GM19395 (cell line): ENCODE data around the gene RNF14.
"Not testable (repeated sequence)": the region's sequence is repeated elsewhere in the genome, so short reads cannot be mapped to it uniquely, and the experiment has no call there.

ENCODE experiments used
- ATAC-seq: cut with Tn5 transposase; IDR thresholded peaks from one replicate; pipeline ENCODE4 v1.9.1; 2021; ENCODE audit warnings: mild to moderate bottlenecking, moderate library complexity; ENCODE audit not compliant: unreplicated experiment

RNF14 gene, protein sequence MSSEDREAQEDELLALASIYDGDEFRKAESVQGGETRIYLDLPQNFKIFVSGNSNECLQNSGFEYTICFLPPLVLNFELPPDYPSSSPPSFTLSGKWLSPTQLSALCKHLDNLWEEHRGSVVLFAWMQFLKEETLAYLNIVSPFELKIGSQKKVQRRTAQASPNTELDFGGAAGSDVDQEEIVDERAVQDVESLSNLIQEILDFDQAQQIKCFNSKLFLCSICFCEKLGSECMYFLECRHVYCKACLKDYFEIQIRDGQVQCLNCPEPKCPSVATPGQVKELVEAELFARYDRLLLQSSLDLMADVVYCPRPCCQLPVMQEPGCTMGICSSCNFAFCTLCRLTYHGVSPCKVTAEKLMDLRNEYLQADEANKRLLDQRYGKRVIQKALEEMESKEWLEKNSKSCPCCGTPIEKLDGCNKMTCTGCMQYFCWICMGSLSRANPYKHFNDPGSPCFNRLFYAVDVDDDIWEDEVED

DNA sequence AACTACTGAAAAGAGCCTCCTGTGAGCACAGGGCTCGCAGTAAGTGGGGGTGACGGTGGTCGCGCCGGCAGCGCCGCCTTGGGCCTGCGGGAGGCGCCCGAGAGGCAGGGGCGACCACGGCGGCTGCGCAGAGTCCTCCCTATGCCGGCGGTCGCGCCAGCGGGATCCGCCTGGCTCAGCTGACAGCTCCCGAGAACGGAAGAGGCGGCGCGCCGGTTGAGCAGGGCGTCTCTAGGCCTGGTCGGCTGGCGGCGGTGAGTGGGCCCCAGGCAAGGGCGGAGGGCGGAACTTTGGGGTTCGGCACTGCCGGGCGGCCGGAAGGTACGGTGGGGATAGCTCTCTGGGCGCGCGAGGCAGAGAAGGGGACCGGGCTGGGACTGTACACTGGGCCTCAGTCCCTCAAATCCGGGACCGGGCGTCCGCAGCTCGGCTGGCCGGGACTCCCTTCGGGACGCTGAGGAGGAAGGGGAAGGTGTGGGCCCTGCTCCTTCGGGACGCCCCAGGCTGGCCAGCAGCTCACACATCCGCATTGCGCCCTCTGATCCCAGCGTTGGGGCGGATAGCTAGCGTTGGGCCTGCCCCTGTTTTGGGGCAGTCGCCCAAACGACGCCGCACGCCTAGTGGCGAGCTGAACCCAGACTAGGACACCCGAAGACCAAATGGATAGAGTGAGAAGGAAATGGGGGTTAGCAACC lies at the start of gene RNF14:
TSS of gene RNF14 (plus strand) at position 192 of the 695 bp plus-strand sequence. CDS start 4,484 bp downstream, outside the sequence.
- peak; percentile 90 for ATAC-seq

DNA sequence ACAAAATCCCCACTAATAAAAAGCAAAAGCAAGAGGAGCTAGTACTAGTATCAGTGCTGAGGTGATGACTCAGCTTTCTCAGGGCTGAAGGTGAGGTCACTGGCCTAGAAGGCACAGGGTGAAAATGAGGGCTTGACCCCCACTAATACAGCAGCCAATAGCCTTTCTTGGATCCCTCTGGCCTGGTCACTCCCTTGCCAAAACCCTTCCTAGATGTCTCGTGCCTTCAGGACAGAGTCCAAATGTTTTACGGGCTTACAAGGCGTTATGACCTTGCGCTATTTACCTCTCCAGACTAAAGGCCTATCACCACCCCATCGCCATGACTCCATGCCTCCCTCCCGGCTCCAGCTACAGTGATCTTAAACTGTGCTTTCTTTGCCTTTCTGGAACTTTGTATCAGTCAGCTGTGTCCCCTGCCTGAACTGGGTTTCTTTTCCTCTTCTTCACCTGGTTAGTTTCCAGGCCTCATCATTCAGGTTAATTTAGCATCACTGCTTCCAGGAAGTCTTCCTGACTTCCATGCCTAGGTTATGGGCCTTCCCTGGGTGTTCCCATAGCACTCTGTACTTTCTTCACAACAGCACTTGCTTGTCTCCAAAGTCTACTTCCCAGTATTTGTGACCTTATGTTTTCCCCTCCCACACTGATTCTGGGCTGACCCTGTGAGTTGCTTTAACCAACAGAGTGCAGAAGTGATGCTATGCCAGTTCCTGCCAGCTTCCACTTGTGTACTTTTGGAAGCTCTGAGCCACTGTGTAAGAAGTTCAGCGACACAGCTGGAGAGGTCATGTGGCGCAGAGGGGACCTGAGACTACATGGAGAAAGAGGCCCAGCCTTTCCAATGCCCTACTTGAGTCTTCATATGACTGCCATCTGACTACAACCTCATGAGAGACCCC lies 49.4 kb upstream of the RNF14 start:
- ATAC-seq = no peak

DNA sequence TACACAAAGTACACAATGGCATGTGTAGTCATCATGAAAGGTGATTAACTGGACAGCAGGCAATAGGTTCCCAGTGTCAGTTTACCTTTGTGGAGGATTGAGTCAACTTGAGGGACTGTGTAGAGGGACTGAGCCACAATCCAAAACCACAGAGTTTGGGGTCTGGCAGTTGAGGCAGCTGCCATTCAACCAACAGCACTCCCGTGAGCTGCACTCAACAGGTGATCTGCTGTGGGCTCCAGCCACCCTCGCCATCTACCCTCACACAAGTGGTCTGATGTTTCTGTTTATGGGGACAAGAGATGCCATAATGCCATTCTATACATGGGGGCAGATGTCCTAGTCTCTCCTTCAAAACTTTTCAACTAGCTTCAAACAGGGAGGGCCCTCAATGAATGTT lies 48.1 kb upstream of the RNF14 start:
- no peak for ATAC-seq

DNA sequence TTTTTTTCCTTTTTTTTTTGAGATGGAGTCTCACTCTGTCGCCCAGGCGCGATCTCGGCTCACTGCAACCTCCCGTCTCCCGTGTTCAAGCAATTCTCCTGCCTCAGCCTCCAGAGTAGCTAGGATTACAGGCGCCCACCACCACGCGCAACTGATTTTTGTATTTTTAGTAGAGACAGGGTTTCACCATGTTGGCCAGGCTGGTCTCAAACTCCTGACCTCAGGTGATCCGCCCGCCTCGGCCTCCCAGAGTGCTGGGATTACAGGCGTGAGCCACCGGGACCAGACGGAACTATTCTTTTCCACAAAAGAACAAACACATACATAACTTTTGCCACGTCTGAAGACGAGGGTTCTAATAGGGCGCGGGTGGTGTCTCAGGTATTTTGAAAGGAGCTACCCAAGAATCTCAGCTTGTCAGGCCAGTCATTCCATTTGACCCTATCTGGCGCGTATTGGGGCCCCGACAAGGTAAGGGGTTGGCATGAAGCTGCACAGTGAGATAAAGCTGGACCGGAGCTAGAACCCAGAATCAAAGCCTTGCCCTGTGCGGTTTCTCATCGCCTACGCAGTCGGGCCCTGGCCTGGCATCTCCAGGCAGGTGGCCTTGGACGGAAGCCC lies 46.0 kb upstream of the RNF14 start:
- ATAC-seq = not testable (repeated sequence)

DNA sequence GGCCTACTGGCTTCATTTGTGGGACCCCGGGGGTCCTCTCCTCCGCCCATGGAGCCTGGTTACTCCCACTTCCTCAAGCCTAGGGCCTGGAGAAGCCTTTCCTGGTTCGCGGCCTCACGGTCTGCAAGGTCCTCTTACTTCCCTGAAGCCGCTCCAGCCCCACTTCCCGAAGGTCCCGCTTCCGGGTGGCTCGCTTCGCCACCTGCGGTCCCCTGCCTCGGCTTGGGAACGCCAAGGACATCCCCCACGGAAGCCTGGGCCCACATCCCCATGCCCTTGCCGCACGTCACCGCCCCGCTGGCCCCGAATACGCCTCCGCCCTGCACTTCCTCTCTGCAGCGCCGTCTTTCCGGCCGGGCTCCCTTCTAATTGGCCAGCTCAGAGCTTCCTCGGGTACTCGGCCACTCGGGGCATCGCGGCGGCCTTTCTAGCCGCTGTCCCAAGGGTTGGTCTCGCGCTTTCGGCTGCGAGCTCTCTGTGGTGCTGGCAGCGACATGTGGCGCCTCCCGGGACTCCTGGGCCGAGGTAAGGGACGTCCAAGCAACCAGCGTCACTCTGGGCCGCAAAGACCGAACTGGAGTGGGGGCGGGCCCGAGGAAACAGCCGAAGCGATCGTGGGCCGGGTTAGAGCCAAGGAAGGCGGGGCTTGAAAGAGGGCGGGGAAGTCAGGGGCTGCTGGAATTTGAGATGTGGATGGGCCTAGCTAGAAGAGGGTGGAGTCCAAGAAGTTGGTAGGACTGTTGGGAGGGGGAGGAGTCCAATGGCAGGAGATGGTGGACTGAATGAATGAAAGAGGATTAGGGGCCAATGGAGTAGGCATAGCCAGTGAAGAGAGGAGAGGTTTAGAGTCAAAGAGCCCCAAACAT lies 45.2 kb upstream of the RNF14 start, which contains the start of gene DELE1:
TSS of gene DELE1 (plus strand) at position 424 of the 866 bp plus-strand sequence. CDS start at position 495, 71 bp downstream.
- peak; percentile 98 for ATAC-seq

DNA sequence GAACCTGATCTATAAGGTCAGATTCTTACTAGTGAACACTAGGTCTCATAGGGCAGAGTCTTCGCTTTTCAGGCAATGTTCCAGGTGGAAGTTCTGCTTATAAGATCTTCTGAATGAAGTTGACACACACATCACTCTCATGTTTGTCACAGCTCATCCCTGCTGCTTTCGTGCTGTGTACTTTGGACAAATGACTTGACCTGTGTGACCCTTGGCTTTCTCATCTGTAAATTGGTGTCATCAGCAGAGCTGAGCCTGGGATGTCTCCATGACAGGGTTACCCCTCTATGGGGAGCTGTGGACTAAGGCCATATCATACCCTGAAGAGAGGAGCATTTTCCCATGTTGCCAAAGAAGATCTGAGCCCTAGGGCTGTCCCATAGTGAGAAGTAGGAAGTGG lies 42.5 kb upstream of the RNF14 start:
- ATAC-seq = no peak

DNA sequence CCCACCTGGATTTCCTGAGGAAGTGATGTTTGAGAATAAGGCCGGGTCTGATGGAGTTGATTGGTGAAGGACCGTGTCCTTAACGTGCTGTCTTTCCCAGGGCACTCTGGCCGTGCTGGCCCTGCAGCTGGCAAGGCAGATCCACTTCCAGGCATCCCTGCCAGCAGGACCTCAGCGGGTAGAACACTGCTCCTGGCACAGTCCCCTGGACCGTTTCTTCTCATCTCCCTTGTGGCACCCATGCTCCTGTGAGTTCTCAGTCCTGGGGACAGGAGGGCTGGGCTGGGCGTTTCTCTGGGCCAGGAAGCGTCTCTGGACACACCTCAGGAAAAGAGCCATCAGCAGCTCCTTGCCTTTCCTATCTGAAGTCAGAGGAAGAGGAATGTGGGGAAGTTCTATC lies 40.9 kb upstream of the RNF14 start:
- no peak for ATAC-seq

DNA sequence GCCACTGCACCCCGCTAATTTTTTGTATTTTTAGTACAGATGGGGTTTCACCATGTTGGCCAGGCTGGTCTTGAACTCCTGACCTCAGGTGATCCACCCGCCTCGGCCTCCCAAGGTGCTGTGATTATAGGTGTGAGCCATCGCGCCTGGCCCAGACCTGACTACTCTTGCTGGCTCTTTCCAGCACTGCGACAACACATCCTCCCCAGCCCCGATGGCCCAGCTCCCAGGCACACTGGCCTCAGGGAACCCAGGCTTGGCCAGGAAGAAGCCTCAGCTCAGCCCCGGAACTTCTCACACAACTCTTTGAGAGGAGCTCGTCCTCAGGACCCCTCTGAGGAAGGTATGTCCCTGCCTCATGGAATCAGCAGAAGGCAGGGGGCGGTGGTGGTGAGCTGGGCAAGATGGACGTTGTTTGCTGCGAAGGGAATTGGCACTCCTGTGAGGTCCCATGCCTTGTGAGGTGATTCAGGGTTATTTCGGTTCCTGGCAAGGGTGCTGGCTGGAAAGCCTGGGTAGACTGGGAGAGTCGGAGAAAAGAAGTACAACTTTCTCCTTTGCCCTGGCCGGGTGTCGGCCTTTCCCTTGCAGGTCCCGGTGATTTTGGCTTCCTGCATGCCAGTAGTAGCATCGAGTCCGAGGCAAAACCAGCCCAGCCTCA lies 39.4 kb upstream of the RNF14 start:
- ATAC-seq = no peak

DNA sequence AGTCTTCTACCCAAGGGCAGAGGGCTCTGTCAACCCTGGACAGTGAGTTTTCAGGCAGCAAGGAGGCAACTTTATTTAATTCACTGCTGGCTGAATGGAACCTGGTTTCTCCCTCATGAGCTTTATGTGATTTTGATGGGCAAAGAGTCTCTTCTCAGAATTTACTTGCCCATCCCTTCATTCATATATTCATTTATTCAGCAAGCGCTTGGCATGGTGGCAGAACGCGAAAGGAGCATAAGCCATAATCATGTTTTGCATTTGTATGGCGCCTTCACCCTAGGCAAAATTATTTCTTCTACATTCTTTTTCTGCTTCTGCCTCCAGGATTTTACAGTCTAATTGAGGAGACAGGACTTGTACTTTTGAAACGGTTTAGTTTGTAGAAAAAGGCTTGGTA lies 37.2 kb upstream of the RNF14 start:
- no peak for ATAC-seq

DNA sequence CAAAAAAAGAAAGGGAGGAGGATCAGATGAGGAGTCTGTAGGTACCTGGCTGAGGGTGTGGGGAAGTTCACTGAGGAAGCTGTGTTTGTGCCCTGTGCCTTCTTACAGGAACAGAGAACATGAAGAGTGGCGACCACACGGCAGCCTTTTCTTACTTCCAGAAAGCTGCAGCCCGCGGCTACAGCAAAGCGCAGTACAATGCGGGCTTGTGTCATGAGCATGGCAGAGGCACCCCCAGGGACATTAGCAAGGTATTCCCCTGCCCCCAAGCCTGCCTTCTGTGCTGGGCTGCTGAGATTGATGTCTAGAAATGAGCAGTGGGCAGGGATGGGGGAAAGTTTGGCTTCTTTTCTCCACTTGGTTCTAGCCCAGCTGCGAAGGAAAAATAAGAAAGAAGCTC lies 35.8 kb upstream of the RNF14 start:
- no peak for ATAC-seq

DNA sequence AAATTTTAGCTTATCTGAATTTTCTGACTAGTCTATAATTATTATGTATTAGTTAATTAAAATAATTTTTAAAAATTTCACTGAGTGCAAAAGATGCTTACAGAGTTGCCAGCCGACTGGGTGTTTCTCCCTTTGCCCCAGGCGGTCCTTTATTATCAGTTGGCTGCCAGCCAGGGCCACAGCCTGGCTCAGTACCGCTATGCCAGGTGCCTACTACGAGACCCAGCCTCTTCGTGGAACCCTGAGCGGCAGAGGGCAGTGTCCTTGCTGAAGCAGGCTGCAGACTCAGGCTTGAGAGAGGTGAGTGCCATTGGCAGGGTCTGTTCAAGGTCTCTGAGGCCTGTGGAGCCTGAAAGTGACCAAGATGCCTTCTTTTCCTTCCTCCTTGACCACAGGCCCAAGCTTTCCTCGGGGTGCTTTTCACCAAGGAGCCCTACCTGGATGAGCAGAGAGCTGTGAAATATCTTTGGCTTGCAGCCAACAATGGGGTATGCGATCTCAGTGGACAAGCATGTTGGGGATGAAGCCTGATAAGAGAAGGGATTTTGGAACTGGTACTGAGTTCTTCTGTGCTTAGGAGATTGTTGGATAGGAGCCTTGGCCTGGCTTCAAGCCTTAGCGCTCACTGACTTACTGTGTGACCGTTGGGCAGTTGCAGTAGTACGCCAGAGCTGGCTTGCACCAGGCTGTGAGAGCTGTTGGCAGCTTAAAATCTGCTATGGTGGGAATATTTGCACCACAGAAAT lies 34.6 kb upstream of the RNF14 start:
- ATAC-seq = no peak

DNA sequence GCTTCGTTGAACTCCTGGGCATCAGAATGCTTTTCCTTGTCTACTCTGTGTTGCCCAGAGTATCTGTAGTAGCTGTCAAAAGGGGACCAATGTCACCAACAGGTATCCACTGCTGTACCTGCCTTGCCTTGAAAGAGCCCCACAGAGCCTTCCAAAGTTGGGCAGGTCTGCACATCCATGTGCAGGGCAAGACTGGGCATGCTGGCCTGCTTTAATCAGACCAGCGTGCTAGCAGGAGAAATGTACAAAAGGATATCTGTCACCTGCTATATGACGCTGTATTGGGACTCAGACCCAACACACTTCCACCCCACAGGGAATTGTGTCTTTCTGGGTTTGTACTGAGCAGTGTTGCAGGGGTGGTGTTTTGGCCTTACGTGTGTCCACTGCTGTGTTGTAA lies 33.4 kb upstream of the RNF14 start:
- ATAC-seq = no peak

DNA sequence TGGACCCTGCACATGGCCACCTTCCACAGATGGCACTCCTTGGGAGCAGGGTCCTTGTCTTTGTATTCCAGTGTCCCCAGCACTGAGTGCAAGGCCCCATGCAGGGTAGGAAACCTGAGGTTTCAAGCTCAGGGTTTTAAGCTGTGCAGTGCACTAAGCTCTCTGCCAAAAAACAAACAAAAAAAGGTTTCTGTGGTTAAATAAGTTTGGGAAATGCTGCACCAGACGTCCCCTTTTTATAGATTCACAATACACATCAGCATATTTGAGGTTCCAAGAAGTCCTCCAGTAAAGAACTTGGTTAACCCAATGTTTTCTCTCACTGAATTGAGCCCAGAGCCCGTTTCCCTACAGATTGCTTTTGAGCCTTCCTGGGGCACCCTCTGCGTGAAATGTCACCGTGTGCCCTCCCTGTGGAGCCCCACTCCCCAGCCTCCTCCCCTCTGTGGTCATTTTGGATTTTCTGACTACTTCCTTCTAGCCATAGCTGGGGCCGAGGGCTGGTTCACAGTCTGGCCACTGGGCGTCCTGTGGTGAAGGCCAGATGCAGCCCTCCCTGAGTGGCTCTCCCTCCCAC lies 28.1 kb upstream of the RNF14 start:
- ATAC-seq = no peak

DNA sequence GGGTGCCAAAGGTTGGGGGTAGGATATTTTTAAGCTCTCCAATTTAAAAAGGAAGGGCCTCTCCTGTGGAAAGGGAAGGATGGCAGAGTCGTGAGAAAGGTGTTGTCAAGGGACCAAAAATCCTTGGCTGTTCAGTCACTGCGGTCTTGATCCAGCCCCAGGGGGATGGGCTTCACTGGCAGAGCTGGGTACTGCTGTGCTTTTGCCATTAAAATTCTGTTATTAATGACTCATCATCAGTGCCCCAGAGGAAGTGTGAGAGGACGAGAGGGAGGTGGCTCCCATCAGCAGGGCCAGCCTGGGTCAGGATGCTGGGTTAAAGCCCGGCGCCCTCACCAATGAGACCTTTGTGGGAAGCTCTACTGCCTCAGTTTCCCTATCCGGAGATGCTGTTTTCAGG lies 27.6 kb upstream of the RNF14 start:
- ATAC-seq = no peak

DNA sequence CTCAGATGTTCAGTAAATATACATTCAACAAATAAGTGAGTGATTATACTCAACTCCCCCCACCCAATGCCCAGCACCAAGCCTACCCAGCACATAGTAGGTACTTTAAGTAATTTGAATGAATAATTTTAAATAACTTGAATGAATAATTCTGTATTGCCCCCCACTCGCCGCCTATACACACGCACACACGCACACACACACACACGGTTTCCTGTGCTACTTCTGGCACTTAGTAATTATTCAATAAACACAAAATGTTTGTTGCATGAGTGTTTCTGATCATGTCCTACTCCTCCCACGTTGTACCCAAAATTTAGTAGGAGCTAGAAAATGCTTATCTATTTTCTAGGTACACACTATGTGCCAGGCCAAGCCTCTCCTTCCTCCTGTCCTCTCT lies 27.1 kb upstream of the RNF14 start:
- no peak for ATAC-seq

DNA sequence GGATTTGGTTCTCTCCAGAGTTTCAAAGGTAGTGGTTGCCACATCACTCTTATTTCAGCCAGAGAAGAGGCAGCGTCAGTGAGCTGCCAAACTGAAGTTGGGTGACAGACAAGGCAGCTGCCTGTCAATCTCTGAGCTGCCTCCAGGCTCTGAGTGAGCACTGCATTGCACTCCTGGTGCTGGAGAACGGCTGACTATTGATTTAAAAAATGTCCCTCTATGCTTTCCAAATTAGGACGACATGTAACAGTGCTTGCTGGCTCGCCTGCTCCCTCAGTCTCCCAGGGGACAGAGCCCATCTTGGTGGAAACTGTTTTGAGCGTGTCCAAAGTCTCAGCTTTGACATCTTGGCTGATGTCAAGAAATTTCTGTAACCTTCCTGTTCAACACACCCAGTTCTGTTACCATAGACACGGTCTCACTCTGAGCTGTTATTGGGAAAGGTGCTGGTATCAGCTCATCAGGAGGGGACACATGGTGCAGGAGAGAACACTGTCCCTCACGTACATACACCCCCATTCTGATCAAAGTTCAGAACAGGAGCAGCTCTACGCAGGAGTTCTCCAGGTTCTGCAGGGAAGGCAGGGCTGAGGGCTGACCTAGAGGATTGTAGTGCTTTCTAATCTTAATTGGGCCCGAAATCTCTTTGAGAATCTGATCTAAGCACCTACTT lies 26.6 kb upstream of the RNF14 start:
- no peak for ATAC-seq

DNA sequence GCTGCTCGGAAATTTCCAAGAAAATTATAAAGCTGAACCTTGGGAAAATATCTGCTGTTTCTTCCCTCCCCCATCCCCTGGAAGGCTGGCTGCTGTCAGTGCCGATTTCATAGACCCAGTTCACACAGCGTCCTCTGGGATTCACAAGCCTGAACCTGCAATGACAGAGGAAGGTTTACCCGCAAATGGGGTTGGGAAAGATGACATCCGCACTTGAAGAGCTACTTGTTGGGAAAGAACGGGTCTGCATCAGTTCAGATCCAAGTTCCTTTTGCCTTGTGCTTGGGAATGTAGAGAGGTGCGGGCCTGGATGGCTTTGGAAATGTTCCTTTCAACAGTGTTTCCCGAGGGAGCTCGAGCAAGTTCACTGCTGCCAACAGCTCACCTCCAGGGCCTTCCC lies 24.8 kb upstream of the RNF14 start:
- ATAC-seq = no peak
